HCT116 (cell line): ENCODE results near the gene ANKS1A. TPM values are rescaled to one million over a fixed set of nuclear protein-coding genes. Genes with fewer than 3 reads are reported as not detected.

Experiments
- ATAC-seq: fragments of 200-7000 bp; cut with Tn5 transposase; 2 replicates; pipeline ENCODE4 v1.9.1; 2020; ENCODE audit warnings: mild to moderate bottlenecking, moderate library complexity
- BruUV-seq: library from RNA; stranded (reverse); fragments of 400-500 nt; replicated peaks from 2 replicates; lab custom pipeline; 2021; lab: Mats Ljungman, UMichigan
- CTCF ChIA-PET: fragments of 300-600 bp; sonication (Branson Sonifier 250); formaldehyde crosslinking; loops from one replicate; lab custom pipeline; 2021; ENCODE audit warnings: antibody characterized with exemption; lab: Charles Lee
- POLR2A ChIA-PET: fragments of 300-600, 350-600 bp; sonication (Branson Sonifier 250); formaldehyde crosslinking; loops from one replicate; lab custom pipeline; 2021; ENCODE audit warnings: antibody characterized with exemption; lab: Charles Lee
- RAD21 ChIA-PET, 2 experiments: fragments of 300-600 bp; sonication (Branson Sonifier 250); formaldehyde crosslinking; loops; one replicate each; lab custom pipeline; 2023; ENCODE audit warnings: low total read pairs in 2 of 2; ENCODE audit not compliant: uncharacterized antibody in 2 of 2, unreplicated experiment in 2 of 2, low non-redundant PET in 1 of 2; lab: Charles Lee
- DNase-seq: peaks from one replicate; pipeline ENCODE4 v3.0.0-alpha.2; 2010; ENCODE audit warnings: low read depth, low spot score
- H2AFZ ChIP-seq: fragments of 200-600 bp; shearing (Covaris generic), sonication (generic); 2 replicates; pipeline ENCODE4 v1.6.1; 2017; ENCODE audit warnings: low read depth, mixed run types, mixed read lengths, antibody characterized with exemption, low read length; ENCODE audit not compliant: poor library complexity, severe bottlenecking
- H3K27ac ChIP-seq: 2 replicates; pipeline ENCODE4 v1.5.1; 2012; ENCODE audit warnings: low read depth, low read length
- H3K27me3 ChIP-seq: fragments of 200-600 bp; sonication (generic); 2 replicates; pipeline ENCODE4 v1.6.1; 2016; ENCODE audit warnings: mixed run types, low read length, mixed read lengths; ENCODE audit not compliant: insufficient read depth
- H3K36me3 ChIP-seq, 2 experiments: fragments of 200-500 bp in 1 of 2; fragments of 200-600 bp in 1 of 2; sonication (Bioruptor generic) in 1 of 2; sonication (generic) in 1 of 2; 2 replicates each; pipeline versions ENCODE4 v1.5.1 to v1.6.1; 2014 to 2016; ENCODE audit warnings: low read length in 2 of 2, inconsistent platforms in 1 of 2, mixed read lengths in 1 of 2, mixed run types in 1 of 2; ENCODE audit not compliant: insufficient read depth in 2 of 2, control insufficient read depth in 1 of 2
- H3K4me1 ChIP-seq, 2 experiments: fragments of 200-600 bp in 1 of 2; sonication (generic) in 1 of 2; 2 replicates each; pipeline versions ENCODE4 v1.5.1 to v1.6.1; 2012 to 2017; ENCODE audit warnings: low read length in 2 of 2, inconsistent platforms in 1 of 2, mild to moderate bottlenecking in 1 of 2, mixed read lengths in 1 of 2, mixed run types in 1 of 2, moderate library complexity in 1 of 2; ENCODE audit not compliant: insufficient read depth in 2 of 2, control insufficient read depth in 1 of 2
- H3K4me2 ChIP-seq: fragments of 200-600 bp; sonication (generic); 2 replicates; pipeline ENCODE4 v1.6.1; 2017; ENCODE audit warnings: mixed run types, low read length, mixed read lengths
- H3K4me3 ChIP-seq, 2 experiments: fragments of 200-600 bp in 1 of 2; sonication (generic) in 1 of 2; replicated peaks in 1 of 2; 2 replicates each; pipeline ENCODE4 v1.5.1; 2011 to 2016; ENCODE audit warnings: low read length in 2 of 2, control low read depth in 1 of 2, low read depth in 1 of 2, mild to moderate bottlenecking in 1 of 2, mixed read lengths in 1 of 2, mixed run types in 1 of 2
- H3K79me2 ChIP-seq: fragments of 200-600 bp; sonication (generic); 2 replicates; pipeline ENCODE4 v1.6.1; 2017; ENCODE audit warnings: mild to moderate bottlenecking, mixed run types, low read length, moderate library complexity, mixed read lengths; ENCODE audit not compliant: insufficient read depth
- H3K9ac ChIP-seq: fragments of 200-600 bp; sonication (generic); 2 replicates; pipeline ENCODE4 v1.6.1; 2016; ENCODE audit warnings: low read length, mixed read lengths
- H3K9me2 ChIP-seq: fragments of 200-600 bp; sonication (generic), shearing (Covaris generic); 2 replicates; pipeline ENCODE4 v1.6.1; 2017; ENCODE audit warnings: mixed run types, mild to moderate bottlenecking, moderate library complexity; ENCODE audit not compliant: insufficient read depth
- H3K9me3 ChIP-seq, 2 experiments: fragments of 200-500 bp in 1 of 2; fragments of 200-600 bp in 1 of 2; sonication (Bioruptor generic) in 1 of 2; sonication (generic) in 1 of 2; 2 replicates each; pipeline ENCODE4 v1.6.1; 2014 to 2017; ENCODE audit warnings: low read length in 2 of 2, mixed read lengths in 2 of 2, inconsistent platforms in 1 of 2, low read depth in 1 of 2, mild to moderate bottlenecking in 1 of 2, mixed run types in 1 of 2, moderate library complexity in 1 of 2; ENCODE audit not compliant: control insufficient read depth in 1 of 2, insufficient read depth in 1 of 2
- H4K20me1 ChIP-seq: fragments of 200-600 bp; sonication (generic), shearing (Covaris generic); 2 replicates; pipeline ENCODE4 v1.6.1; 2017; ENCODE audit warnings: mixed run types, mild to moderate bottlenecking, moderate library complexity; ENCODE audit not compliant: insufficient read depth
- EGR1 ChIP-seq: IDR thresholded peaks from 2 replicates; pipeline ENCODE4 v1.6.1; 2012; ENCODE audit warnings: low read depth
- ELF1 ChIP-seq: IDR thresholded peaks from 2 replicates; pipeline ENCODE4 v1.6.1; 2012; ENCODE audit warnings: low read depth, borderline replicate concordance
- EZH2 ChIP-seq: fragments of 200-600 bp; sonication (generic); IDR thresholded peaks from 2 replicates; pipeline ENCODE4 v1.6.1; 2017; ENCODE audit warnings: antibody characterized with exemption, mixed run types
- FOSL1 ChIP-seq: IDR thresholded peaks from 2 replicates; pipeline ENCODE4 v1.6.1; 2012; ENCODE audit warnings: low read depth
- POLR2A ChIP-seq: IDR thresholded peaks from 2 replicates; pipeline ENCODE4 v1.7.0; 2011; ENCODE audit warnings: borderline replicate concordance; ENCODE audit not compliant: insufficient read depth, insufficient read length; ENCODE audit errors: extremely low read depth
- TCF7L2 ChIP-seq: IDR thresholded peaks from 2 replicates; pipeline ENCODE4 v1.7.0; 2011; ENCODE audit warnings: borderline replicate concordance, inconsistent platforms; ENCODE audit not compliant: insufficient read depth, insufficient read length; ENCODE audit errors: extremely low read depth
- YY1 ChIP-seq: IDR thresholded peaks from 2 replicates; pipeline ENCODE4 v1.6.1; 2011; ENCODE audit warnings: low read length, low read depth, moderate library complexity, mild to moderate bottlenecking; ENCODE audit not compliant: insufficient replicate concordance; ENCODE audit errors: extremely low read depth
- ZNF274 ChIP-seq: fragments of 200-500 bp; sonication (Bioruptor generic); IDR thresholded peaks from 2 replicates; pipeline ENCODE4 v1.6.1; 2014; ENCODE audit warnings: mild to moderate bottlenecking, low read depth, low read length, inconsistent platforms
- intact Hi-C: fragments of 100-400 bp; cut with micrococcal nuclease; formaldehyde crosslinking; loops from 2 replicates; pipeline ENCODE4 v1.10.0; 2022
- total RNA-seq: library from RNA; stranded (reverse); gene quantifications from one replicate; pipeline ENCODE4 v1.2.1, GENCODE V29; 2021; ENCODE audit not compliant: unreplicated experiment

ANKS1A gene
- total RNA-seq, 1 experiment from 2014 or later = 20.6 TPM

GRCh38 chr6:35055891-35056290 is 166.8 kb downstream of the ANKS1A start:
- Histone ChIP-seq H4K20me1 (no peaks in the 10 kb centered on the region), H3K9me3 (no peaks in the 10 kb centered on the region), H3K4me2 (no peak overlapping the region), H2AFZ (no peak overlapping the region), H3K9ac (no peak overlapping the region), H3K27ac (no peak overlapping the region)
- ChIA-PET RAD21 (no interaction called here), CTCF (no interaction called here)
- no peak for TF ChIP-seq YY1
- TF ChIP-seq POLR2A = no peak
- no peak for TF ChIP-seq TCF7L2
- no peak for TF ChIP-seq FOSL1
- no peak for TF ChIP-seq EGR1
- TF ChIP-seq EZH2 = no peak
- TF ChIP-seq ZNF274 = no peak
- TF ChIP-seq, all 23 proteins: peak for 0
- intact Hi-C loops = no loop called here
- ATAC-seq (no peak), DNase-seq (no peak)
- Histone ChIP-seq H3K36me3 (peaks cover 7 to 8% of the 10 kb centered on the region in 2 experiments; a peak in 3 of 4 replicates), H3K27me3 (no peaks in the 10 kb centered on the region), H3K9me2 (no peaks in the 10 kb centered on the region), H3K4me3 (no peak overlapping the region), H3K4me1 (no peaks in the 10 kb centered on the region), H3K79me2 (no peaks in the 10 kb centered on the region)
- POLR2A ChIA-PET = no interaction called here
- no TSS peak for BruUV-seq

- CTCF ChIA-PET = no interaction called here
- H2AFZ ChIP-seq = no peak overlapping the region
Observed at GRCh38 chr6:35056952-35057351, 167.9 kb downstream of the ANKS1A start.

More at GRCh38 chr6:35056952-35057351, 167.9 kb downstream of the ANKS1A start:
- DNase-seq = no peak
- TF ChIP-seq ELF1 (no peak), EZH2 (no peak), YY1 (no peak)
- Histone ChIP-seq H3K27ac (no peak overlapping the region), H4K20me1 (no peaks in the 10 kb centered on the region), H3K4me1 (no peaks in the 10 kb centered on the region), H3K79me2 (no peaks in the 10 kb centered on the region), H3K9ac (no peak overlapping the region), H3K4me3 (no peak overlapping the region), H3K9me3 (no peaks in the 10 kb centered on the region), H3K9me2 (no peaks in the 10 kb centered on the region), H3K36me3 (peaks cover 8% of the 10 kb centered on the region in 2 experiments; a peak in 3 of 4 replicates), H3K4me2 (no peak overlapping the region), H3K27me3 (no peaks in the 10 kb centered on the region)
- no TSS peak for BruUV-seq
- POLR2A ChIA-PET = no interaction called here
- no peak for ATAC-seq
- intact Hi-C loops = no loop called here
- RAD21 ChIA-PET = no interaction called here
